ENCODE measurements around the gene MAPK7. TPM values are rescaled to one million over a fixed set of nuclear protein-coding genes. Genes with fewer than 3 reads are reported as not detected.

The MAPK7 gene
- total and polyA plus RNA-seq, 10 of the 15 experiments (the other 5 are each of a cell fraction or from before 2014, with no cell fraction given), result 0.37 to 13.5 (median 5.6) TPM

GRCh38 chr17:19424934-19425868 lies 46.9 kb downstream of the MAPK7 start:
- H3K4me1 ChIP-seq (ENCODE audit: control insufficient read depth, insufficient read depth, low read length), result no peaks in the 10 kb centered on the region
- WGBS (ENCODE audit: insufficient coverage, insufficient replicate concordance, low lambda C conversion rate, missing lambda C conversion rate), result 38% methylated on average over 8 of the region's 8 CpGs
- ATAC-seq, result no peak
- ChIA-PET CTCF (interaction anchor here (1.0 to 1.1 kb wide), 2 partner anchors 62 to 88 kb away, joined by 3 read pairs; partner anchors contain the start of gene B9D1), SMC1A (ENCODE audit: uncharacterized antibody, unreplicated experiment) (no interaction called here), POLR2A (no interaction called here), RAD21 (ENCODE audit: unreplicated experiment) (no interaction called here)
- H2AFZ ChIP-seq (ENCODE audit: control insufficient read depth, low read depth, low read length), result no peak overlapping the region
- no peaks in the 10 kb centered on the region; a peak in 1 of 4 replicates for H3K27me3 ChIP-seq (replicated peaks in 1 of 2; ENCODE audit: control insufficient read depth in 2 of 2, insufficient read depth in 2 of 2, low read length in 1 of 2)
- H3K9ac ChIP-seq (ENCODE audit: control insufficient read depth, insufficient read depth, low read length), result no peak overlapping the region
- TF ChIP-seq TCF12 (IDR thresholded peaks at IDR 0.05; ENCODE audit: low read depth, low read length), result no peak
- no peak for TF ChIP-seq HCFC1 (IDR thresholded peaks at IDR 0.05; ENCODE audit: low read length)
- TF ChIP-seq SMAD1 (IDR thresholded peaks at IDR 0.05; ENCODE audit: low read depth, partially characterized antibody), result no peak
- no peak for TF ChIP-seq BCL11A (IDR thresholded peaks at IDR 0.05; ENCODE audit: low read depth, low read length)
- TF ChIP-seq CBFB (IDR thresholded peaks at IDR 0.05; ENCODE audit: low read depth), result no peak
- TF ChIP-seq ASH2L (IDR thresholded peaks at IDR 0.05; ENCODE audit: borderline replicate concordance, low read depth), result no peak
- no peak for TF ChIP-seq YBX1 (IDR thresholded peaks at IDR 0.05)
- TF ChIP-seq, protein P1, sequence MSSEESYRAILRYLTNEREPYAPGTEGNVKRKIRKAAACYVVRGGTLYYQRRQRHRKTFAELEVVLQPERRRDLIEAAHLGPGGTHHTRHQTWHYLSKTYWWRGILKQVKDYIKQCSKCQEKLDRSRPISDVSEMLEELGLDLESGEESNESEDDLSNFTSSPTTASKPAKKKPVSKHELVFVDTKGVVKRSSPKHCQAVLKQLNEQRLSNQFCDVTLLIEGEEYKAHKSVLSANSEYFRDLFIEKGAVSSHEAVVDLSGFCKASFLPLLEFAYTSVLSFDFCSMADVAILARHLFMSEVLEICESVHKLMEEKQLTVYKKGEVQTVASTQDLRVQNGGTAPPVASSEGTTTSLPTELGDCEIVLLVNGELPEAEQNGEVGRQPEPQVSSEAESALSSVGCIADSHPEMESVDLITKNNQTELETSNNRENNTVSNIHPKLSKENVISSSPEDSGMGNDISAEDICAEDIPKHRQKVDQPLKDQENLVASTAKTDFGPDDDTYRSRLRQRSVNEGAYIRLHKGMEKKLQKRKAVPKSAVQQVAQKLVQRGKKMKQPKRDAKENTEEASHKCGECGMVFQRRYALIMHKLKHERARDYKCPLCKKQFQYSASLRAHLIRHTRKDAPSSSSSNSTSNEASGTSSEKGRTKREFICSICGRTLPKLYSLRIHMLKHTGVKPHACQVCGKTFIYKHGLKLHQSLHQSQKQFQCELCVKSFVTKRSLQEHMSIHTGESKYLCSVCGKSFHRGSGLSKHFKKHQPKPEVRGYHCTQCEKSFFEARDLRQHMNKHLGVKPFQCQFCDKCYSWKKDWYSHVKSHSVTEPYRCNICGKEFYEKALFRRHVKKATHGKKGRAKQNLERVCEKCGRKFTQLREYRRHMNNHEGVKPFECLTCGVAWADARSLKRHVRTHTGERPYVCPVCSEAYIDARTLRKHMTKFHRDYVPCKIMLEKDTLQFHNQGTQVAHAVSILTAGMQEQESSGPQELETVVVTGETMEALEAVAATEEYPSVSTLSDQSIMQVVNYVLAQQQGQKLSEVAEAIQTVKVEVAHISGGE (CRISPR knock-in tag; IDR thresholded peaks at IDR 0.05), result no peak
- TF ChIP-seq ZZZ3 (IDR thresholded peaks at IDR 0.05; ENCODE audit: control insufficient read depth, insufficient read length, low read depth), result no peak
- TF ChIP-seq, protein P2, sequence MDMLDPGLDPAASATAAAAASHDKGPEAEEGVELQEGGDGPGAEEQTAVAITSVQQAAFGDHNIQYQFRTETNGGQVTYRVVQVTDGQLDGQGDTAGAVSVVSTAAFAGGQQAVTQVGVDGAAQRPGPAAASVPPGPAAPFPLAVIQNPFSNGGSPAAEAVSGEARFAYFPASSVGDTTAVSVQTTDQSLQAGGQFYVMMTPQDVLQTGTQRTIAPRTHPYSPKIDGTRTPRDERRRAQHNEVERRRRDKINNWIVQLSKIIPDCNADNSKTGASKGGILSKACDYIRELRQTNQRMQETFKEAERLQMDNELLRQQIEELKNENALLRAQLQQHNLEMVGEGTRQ (IDR thresholded peaks at IDR 0.05; ENCODE audit: borderline replicate concordance, low read depth, low read length), result no peak
- no peak for TF ChIP-seq MEF2B (IDR thresholded peaks at IDR 0.05; ENCODE audit: partially characterized antibody, poor library complexity, severe bottlenecking)
- TF ChIP-seq MTA2 (IDR thresholded peaks at IDR 0.05; ENCODE audit: low read depth), result no peak
- no peak for TF ChIP-seq BRCA1 (IDR thresholded peaks at IDR 0.05; ENCODE audit: low read depth, low read length)
- no peak for TF ChIP-seq ZNF207 (IDR thresholded peaks at IDR 0.05; ENCODE audit: borderline replicate concordance)
- no peak for TF ChIP-seq NFIC (IDR thresholded peaks at IDR 0.05; ENCODE audit: low read depth, low read length)
- no peak for TF ChIP-seq DPF2 (IDR thresholded peaks at IDR 0.05)
- FAIRE-seq, result no peak
- DNase-seq (ENCODE audit: low read depth, low spot score), result no peak
- no peaks in the 10 kb centered on the region for H3K36me3 ChIP-seq (ENCODE audit: control insufficient read depth in 2 of 2, insufficient read depth in 2 of 2, low read length in 1 of 2)
- no peaks in the 10 kb centered on the region for H3K79me2 ChIP-seq (ENCODE audit: control insufficient read depth, insufficient read depth, low read length)
- in situ Hi-C loops (cut with MboI) (no loop called here), intact Hi-C loops (cut with micrococcal nuclease; ENCODE audit: unreplicated experiment) (no loop called here)
- no peaks in the 10 kb centered on the region for H3K9me3 ChIP-seq (replicated peaks; ENCODE audit: control insufficient read depth, insufficient read depth, low read length)
- H3K4me3 ChIP-seq, result no peak overlapping the region
- no peak overlapping the region for H3K4me2 ChIP-seq (ENCODE audit: control insufficient read depth, insufficient read depth)
- BruUV-seq (replicated peaks), result no TSS peak
- no peaks in the 10 kb centered on the region for H4K20me1 ChIP-seq (ENCODE audit: control insufficient read depth, insufficient read depth)
- H3K27ac ChIP-seq (ENCODE audit: control insufficient read depth, insufficient read depth), result no peak overlapping the region
